GM19023 (cell line): ENCODE data around the gene TNRC6B.
"Not testable (repeated sequence)": the region's sequence is repeated elsewhere in the genome, so short reads cannot be mapped to it uniquely, and the experiment has no call there.

Experiments
- ATAC-seq: cut with Tn5 transposase; IDR thresholded peaks from one replicate; pipeline ENCODE4 v1.9.1; 2021; ENCODE audit warnings: mild to moderate bottlenecking, moderate library complexity; ENCODE audit not compliant: unreplicated experiment

Gene TNRC6B

DNA sequence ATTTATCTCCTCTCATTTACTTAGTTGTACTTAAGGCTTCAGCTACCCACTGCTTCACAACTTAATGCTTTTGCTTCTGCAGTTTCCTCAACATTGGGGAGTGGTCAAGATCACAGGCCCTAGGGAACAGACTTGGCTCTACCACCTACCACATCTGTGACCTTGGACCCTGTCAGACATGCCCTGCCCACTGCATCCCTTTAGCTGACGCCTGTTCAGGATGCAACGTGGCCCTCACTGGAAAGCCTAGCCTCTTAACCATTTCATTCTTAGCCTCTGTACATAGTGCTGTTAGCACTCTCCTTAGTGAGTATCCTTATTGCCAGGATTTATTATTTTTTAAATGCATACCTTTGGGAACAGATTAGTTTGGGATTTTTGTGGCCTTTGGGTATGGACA is 34.4 kb downstream of the TNRC6B start:
- ATAC-seq, result no peak

GRCh38 chr22:40213478-40213877 is 35.8 kb downstream of the TNRC6B start:
- no peak for ATAC-seq

DNA sequence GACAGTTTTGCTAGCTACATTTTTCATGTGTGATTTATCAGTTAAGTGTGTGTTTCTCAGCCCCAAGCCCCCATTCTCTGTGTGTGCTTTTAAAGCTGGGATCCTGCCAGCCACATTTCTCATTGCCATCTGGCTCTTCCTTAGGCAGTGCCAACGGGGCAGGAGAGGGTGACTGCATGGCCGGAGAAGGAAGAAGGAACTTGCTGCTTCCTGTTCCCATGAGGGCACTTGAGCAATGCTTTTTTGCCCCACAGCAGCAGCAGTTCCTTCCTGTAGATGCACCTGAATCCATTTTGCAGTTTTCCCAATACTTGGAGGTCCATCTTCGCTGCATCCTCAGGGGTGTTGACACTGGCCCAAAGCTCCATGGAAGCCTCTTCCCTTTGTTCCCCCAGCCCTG is 37.5 kb downstream of the TNRC6B start:
- ATAC-seq, result no peak

DNA sequence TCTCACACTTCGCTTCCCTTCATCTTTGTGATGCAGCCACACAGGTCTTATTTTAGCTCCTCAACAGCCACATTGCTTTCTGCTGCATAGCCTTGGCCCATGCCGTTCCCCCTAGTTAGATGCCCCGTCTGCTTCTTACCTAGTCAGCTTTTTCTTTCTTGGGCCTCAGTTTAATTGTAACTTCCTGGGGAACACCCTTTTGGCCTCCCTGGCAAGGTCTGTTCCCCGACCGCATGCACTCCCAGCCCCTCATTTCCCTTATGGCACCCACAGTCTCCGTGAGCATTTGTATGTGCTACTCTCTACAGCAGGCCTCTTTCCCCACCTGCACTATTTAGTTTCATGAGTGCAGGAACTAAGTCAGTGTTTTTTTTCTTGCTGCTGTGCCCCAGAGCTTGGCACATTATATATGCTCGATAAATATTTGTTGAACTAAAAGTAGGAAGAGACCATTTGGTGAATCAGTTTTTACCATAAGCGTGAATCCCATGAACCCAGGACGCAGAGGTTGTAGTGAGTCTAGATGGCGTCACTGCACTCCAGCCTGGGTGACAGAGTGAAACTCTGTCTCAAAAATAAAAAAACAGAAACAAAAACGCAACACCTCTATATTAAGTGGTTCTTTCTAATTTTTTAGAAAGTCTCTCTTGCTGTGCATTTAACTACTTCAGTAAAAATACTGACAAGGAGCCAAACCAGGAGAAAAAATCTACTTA is 38.5 kb downstream of the TNRC6B start:
- ATAC-seq, result peak; percentile 66

GRCh38 chr22:40218152-40218551 is 40.4 kb downstream of the TNRC6B start:
- ATAC-seq, result no peak

GRCh38 chr22:40218723-40219294 is 41.1 kb downstream of the TNRC6B start:
- no peak for ATAC-seq

GRCh38 chr22:40220316-40221054 is 42.8 kb downstream of the TNRC6B start:
- ATAC-seq, result no peak

GRCh38 chr22:40221055-40221414 is 43.3 kb downstream of the TNRC6B start:
- ATAC-seq, result no peak

- not testable (repeated sequence) for ATAC-seq
These were observed 45.3 kb downstream of the TNRC6B start for GRCh38 chr22:40222979-40223378.

GRCh38 chr22:40224702-40225101 is 47.0 kb downstream of the TNRC6B start:
- no peak for ATAC-seq

GRCh38 chr22:40226620-40227019 is 48.9 kb downstream of the TNRC6B start:
- no peak for ATAC-seq

GRCh38 chr22:40231618-40232313 is 54.0 kb downstream of the TNRC6B start:
- ATAC-seq, result no peak

DNA sequence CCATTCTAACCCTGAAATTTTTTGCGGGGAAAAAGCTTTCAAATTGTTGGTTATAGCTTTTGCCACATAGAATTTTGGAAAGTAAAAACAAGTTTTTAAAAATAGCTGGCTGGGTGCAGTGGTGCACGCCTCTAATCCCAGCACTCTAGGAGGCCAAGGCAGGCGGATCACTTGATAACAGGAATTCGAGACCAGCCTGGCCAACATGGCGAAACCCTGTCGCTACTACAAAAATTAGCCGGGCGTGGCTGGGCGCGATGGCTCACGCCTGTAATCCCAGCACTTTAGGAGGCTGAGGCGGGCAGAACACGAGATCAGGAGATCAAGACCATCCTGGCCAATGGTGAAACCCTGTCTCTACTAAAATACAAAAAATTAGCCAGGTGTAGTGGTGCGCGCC is 54.9 kb downstream of the TNRC6B start:
- no peak for ATAC-seq

DNA sequence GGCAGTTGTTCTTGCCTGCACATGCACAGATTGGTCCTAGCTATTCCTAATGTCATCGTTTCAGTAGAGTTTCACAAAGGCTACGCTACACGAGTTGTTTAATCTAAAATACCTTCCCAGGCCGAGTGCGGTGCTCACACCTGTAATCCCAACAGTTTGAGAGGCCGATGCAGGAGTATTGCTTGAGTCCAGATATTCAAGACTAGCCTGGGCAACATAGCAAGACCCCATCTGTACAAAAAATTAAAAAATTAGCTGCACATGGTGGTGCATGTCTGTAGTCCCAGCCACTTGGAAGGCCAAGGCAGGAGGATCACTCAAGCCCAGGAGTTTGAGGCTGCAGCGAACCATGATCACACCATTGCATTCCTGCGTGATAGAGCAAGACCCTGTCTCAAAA is 56.2 kb downstream of the TNRC6B start:
- no peak for ATAC-seq

GRCh38 chr22:40234658-40235057 is 56.9 kb downstream of the TNRC6B start:
- ATAC-seq, result no peak

- ATAC-seq, result no peak
These were observed 57.6 kb downstream of the TNRC6B start for GRCh38 chr22:40235308-40235707.

- ATAC-seq, result no peak
These were observed 58.5 kb downstream of the TNRC6B start for GRCh38 chr22:40236131-40236665.

DNA sequence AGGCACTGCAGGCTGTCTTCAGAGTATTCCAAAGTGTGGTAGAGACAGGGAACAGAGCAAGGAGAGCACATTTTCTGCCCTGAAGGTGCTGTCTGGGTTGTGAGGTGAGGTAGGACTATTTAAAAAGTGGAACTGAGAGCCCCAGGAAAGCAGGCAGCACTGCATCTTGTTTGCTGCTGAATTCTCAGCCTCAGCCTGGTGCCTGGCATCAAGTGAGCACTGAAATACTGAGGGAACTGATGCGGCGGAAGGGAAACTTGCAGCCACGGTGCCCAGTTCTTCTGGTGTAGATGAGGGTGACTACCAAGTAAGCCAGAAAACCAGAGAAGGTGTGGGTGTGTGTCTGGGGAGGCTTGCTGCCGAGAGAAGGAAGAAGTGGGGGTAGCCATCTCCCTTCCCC is 59.5 kb downstream of the TNRC6B start:
- no peak for ATAC-seq

DNA sequence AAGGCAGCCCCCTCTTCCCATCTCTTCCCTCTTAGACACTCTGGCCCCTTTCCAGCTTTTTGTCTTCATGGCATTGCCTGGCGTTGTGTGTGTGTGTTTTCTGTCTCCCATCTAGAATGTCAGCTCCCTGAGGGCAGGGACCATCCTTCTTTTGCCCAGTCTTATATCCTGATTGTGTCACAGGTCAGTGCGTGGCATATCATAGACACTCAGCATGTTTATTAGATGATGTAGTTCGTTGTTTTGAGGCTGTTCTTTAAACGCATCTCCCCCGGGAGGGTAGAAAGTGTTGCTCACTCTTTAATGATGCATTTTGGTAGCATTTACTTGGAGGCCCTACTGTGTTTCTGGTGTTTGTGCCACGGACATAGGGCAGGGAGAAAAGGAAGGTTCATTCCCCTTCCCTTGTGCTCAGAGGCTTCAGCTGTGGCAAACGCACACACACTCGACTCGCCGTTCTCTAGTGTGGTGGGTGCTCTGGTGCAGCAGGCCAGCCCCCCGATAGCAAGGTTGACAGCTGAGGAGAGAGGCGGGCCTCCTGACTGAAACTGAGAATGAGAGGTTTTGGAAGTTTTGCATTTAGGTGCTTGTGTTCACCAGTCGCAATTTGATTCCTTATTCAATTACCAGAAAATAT is 60.2 kb downstream of the TNRC6B start:
- no peak for ATAC-seq

DNA sequence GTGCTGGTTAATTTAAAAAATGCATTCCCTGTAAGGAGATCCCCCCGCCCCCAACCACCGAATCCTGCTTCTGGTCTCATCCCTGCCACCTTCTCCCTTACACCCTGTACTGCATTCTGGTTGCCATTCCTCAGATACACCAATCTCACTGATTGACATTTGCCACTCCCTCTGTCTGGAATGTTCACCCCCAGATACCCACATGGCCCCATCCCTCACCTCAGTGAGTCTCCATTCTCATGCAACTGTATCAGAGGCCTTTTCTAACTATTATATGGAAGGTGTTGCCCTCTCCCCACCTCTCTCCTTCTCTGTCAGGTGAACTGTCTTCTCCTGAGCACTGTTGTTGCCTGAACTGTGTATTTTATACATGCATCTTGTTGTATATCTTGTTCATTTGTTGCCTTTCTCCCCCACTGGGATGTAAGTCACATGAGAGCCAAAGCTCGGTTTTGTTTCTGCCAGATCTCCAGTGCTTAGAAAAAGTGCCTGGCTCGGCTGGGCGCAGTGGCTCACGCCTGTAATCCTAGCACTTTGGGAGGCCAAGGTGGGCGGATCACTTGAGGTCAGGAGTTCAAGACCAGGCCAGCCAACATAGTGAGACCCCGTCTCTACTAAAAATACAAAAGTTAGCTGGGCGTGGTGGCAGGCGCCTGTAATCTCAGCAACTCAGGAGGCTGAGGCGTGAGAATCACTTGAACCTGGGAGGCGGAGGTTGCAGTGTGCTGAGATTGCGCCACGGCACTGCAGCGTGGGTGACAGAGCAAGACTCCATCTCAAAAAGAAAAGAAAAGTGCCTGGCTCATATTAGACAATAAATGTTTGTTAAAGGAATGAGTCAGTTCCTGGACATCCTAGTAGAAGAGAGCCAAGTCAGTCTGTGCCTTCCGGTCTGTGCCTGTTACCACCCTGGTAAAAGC is 61.0 kb downstream of the TNRC6B start:
- no peak for ATAC-seq
